Nucleus accumbens (tissue), 56 donors: ENCODE data around the gene AAK1.
A peak's percentile ranks its signal among the peaks of the same experiment; 100 is the strongest.

Experiments used
- DNase-seq, 56 donors: peaks; one replicate each; lab custom pipeline; 2025; lab: John Stamatoyannopoulos, UW

Gene AAK1

GRCh38 chr2:69604026-69604678 lies 39.4 kb downstream of the AAK1 start:
- no peak for DNase-seq

GRCh38 chr2:69603146-69603743 lies 40.3 kb downstream of the AAK1 start:
- no peak for DNase-seq

- no peak for DNase-seq
These were observed 42.3 kb downstream of the AAK1 start for GRCh38 chr2:69601179-69601612.

- no peak for DNase-seq
These were observed 43.1 kb downstream of the AAK1 start for GRCh38 chr2:69600425-69600824.

- DNase-seq = no peak
These were observed 45.5 kb downstream of the AAK1 start for GRCh38 chr2:69597843-69598610.

GRCh38 chr2:69597105-69597504 lies 46.4 kb downstream of the AAK1 start:
- DNase-seq = no peak

GRCh38 chr2:69594341-69594740 lies 49.2 kb downstream of the AAK1 start:
- no peak for DNase-seq

GRCh38 chr2:69592511-69592910 lies 51.0 kb downstream of the AAK1 start:
- no peak for DNase-seq

GRCh38 chr2:69589973-69590652 lies 53.4 kb downstream of the AAK1 start:
- DNase-seq = no peak

- no peak for DNase-seq
These were observed 54.6 kb downstream of the AAK1 start for GRCh38 chr2:69588945-69589344.

GRCh38 chr2:69588403-69588802 lies 55.1 kb downstream of the AAK1 start:
- DNase-seq = no peak

- no peak for DNase-seq
These were observed 57.5 kb downstream of the AAK1 start for GRCh38 chr2:69585855-69586555.

- no peak for DNase-seq
These were observed 59.2 kb downstream of the AAK1 start for GRCh38 chr2:69584127-69584889.

GRCh38 chr2:69583321-69583833 lies 60.2 kb downstream of the AAK1 start:
- no peak for DNase-seq

- no peak for DNase-seq
These were observed 60.9 kb downstream of the AAK1 start for GRCh38 chr2:69582582-69583176.

- DNase-seq = peak in 1 of 56 donors; percentile 8
These were observed 61.6 kb downstream of the AAK1 start for GRCh38 chr2:69581774-69582581.

GRCh38 chr2:69580486-69580885 lies 63.1 kb downstream of the AAK1 start:
- DNase-seq = no peak

GRCh38 chr2:69579536-69579935 lies 64.0 kb downstream of the AAK1 start:
- DNase-seq = no peak
